K562 (cell line): ENCODE results near the gene ACSS1. TPM values are rescaled to one million over a fixed set of nuclear protein-coding genes. Genes with fewer than 3 reads are reported as not detected.

Source experiments
- ARID3A ChIP-seq: IDR thresholded peaks from 2 replicates; pipeline ENCODE4 v1.6.1; 2012; ENCODE audit warnings: low read depth, low read length, improper control_type of control experiment, borderline replicate concordance
- ERF ChIP-seq: fragments of 450-650 bp; formaldehyde crosslinking; IDR thresholded peaks from 2 replicates; pipeline ENCODE4 v1.4.0; 2020; ENCODE audit warnings: mild to moderate bottlenecking, mixed read lengths
- ILF3 ChIP-seq: fragments of 450-650 bp; IDR thresholded peaks from 2 replicates; pipeline ENCODE4 v1.6.1; 2018; ENCODE audit warnings: antibody characterized with exemption, mild to moderate bottlenecking, moderate library complexity, borderline replicate concordance
- MGA ChIP-seq: fragments of 450-650 bp; IDR thresholded peaks from 2 replicates; pipeline ENCODE4 v1.6.1; 2016; ENCODE audit warnings: mild to moderate bottlenecking, moderate library complexity
- RAD21 ChIP-seq, 2 experiments: fragments of 250-450 bp in 1 of 2; fragments of 450-650 bp in 1 of 2; sonication (Bioruptor Pico) in 1 of 2; formaldehyde crosslinking in 1 of 2; IDR thresholded peaks in 1 of 2; conservative IDR thresholded peaks in 1 of 2; 2 replicates each; pipeline versions ENCODE4 v1.4.0 to v1.8.0; 2020 to 2022; ENCODE audit warnings: mild to moderate bottlenecking in 2 of 2, moderate library complexity in 1 of 2
- RB1 ChIP-seq: fragments of 450-650 bp; IDR thresholded peaks from 2 replicates; pipeline ENCODE4 v1.6.1; 2017; ENCODE audit warnings: low read depth, mild to moderate bottlenecking
- SIN3B ChIP-seq: fragments of 450-650 bp; IDR thresholded peaks from 2 replicates; pipeline ENCODE4 v1.6.1; 2017; ENCODE audit warnings: low read depth, mild to moderate bottlenecking, moderate library complexity
- STAT5B ChIP-seq: fragments of 250-450 bp; sonication (Bioruptor Pico); IDR thresholded peaks from 2 replicates; pipeline ENCODE4 v1.8.0; 2021; ENCODE audit warnings: mild to moderate bottlenecking, inconsistent platforms
- ZNF134 ChIP-seq: fragments of 250-450 bp; sonication (Bioruptor Pico); conservative IDR thresholded peaks from 2 replicates; pipeline ENCODE4 v1.4.0; 2020
- ZNF282 ChIP-seq: sonication (generic); formaldehyde crosslinking; IDR thresholded peaks from 2 replicates; pipeline ENCODE4 v1.8.1; 2023; ENCODE audit warnings: missing genetic modification reagents
- polyA plus RNA-seq, 8 experiments: library from polyadenylated mRNA; depleted of rRNA in 4 of 8; stranded (reverse) in 5 of 8; unstranded in 3 of 8; fragments of >200 nt; fragmentation: Nextera tagmentation in 2 of 8; fragmentation: Illumina TruSeq in 1 of 8; extraction: Ambion mirVana in 2 of 8; extraction: Trizol in 1 of 8; gene quantifications; 2 replicates each; pipeline versions ENCODE4 v1.2.1 to v1.2.3, GENCODE V29; 2011 to 2014; ENCODE audit warnings: inconsistent platforms in 1 of 8, missing spikeins in 1 of 8
- total RNA-seq, 7 experiments: library from RNA; depleted of rRNA in 6 of 7; stranded (reverse); fragments of >200 nt in 6 of 7; fragmentation: Illumina TruSeq in 2 of 7; extraction: Trizol in 2 of 7; gene quantifications; 2 replicates each; pipeline versions ENCODE4 v1.2.1 to v1.2.3, GENCODE V29; 2011 to 2021; ENCODE audit warnings: low replicate concordance in 1 of 7

The ACSS1 gene
- total and polyA plus RNA-seq, 9 of the 15 experiments (the other 6 are each of a cell fraction or from before 2014, with no cell fraction given) = 0.07 to 2.1 (median 0.27) TPM; not detected in 3

GRCh38 chr20:25085756-25086495, 28.0 kb upstream of the ACSS1 start (continued):
- TF ChIP-seq MGA (no peak), ILF3 (no peak), ZNF282 (no peak), ARID3A (no peak), RB1 (no peak), ZNF134 (CRISPR knock-in tag) (no peak), ERF (CRISPR knock-in tag) (no peak), RAD21 (CRISPR knock-in tag; conservative IDR thresholded peaks at IDR 0.05 in 1 of 2, IDR thresholded peaks at IDR 0.05 in 1 of 2) (no peak), SIN3B (no peak), STAT5B (CRISPR knock-in tag) (no peak)
